GM18868 (cell line): ENCODE measurements around the gene F7.

ENCODE experiments used
- ATAC-seq: cut with Tn5 transposase; IDR thresholded peaks from one replicate; pipeline ENCODE4 v1.9.1; 2021; ENCODE audit warnings: mild to moderate bottlenecking, moderate library complexity; ENCODE audit not compliant: unreplicated experiment

The F7 gene

GRCh38 chr13:113116206-113116800, 10.7 kb downstream of the F7 start:
- ATAC-seq = no peak

- ATAC-seq = no peak
Observed at GRCh38 chr13:113116871-113117271, 11.3 kb downstream of the F7 start.

- no peak for ATAC-seq
Observed at GRCh38 chr13:113117335-113117872, 11.8 kb downstream of the F7 start.

- ATAC-seq = no peak
Observed at GRCh38 chr13:113117911-113118260, 12.3 kb downstream of the F7 start.

- ATAC-seq = no peak
Observed at GRCh38 chr13:113118261-113119021, 12.8 kb downstream of the F7 start.

GRCh38 chr13:113119166-113119821, 13.7 kb downstream of the F7 start:
- no peak for ATAC-seq

GRCh38 chr13:113119822-113120189, 14.2 kb downstream of the F7 start:
- ATAC-seq = no peak

GRCh38 chr13:113120300-113121182, 14.9 kb downstream of the F7 start:
- no peak for ATAC-seq

GRCh38 chr13:113121183-113121927, 15.8 kb downstream of the F7 start:
- no peak for ATAC-seq

GRCh38 chr13:113121928-113122471, 16.4 kb downstream of the F7 start:
- ATAC-seq = no peak

GRCh38 chr13:113122550-113123225, 17.1 kb downstream of the F7 start, which contains the start of gene F10:
F10 (plus strand) TSS chr13:113122799; CDS start chr13:113122856, 57 bp downstream.
- no peak for ATAC-seq

- no peak for ATAC-seq
Observed at GRCh38 chr13:113123226-113124201, 17.9 kb downstream of the F7 start.

GRCh38 chr13:113124211-113124970, 18.8 kb downstream of the F7 start:
- no peak for ATAC-seq

- ATAC-seq = no peak
Observed at GRCh38 chr13:113125506-113126264, 20.1 kb downstream of the F7 start.

GRCh38 chr13:113126265-113127150, 20.9 kb downstream of the F7 start:
- no peak for ATAC-seq

GRCh38 chr13:113129480-113129879, 23.9 kb downstream of the F7 start:
- no peak for ATAC-seq
